ENCODE measurements around the gene UCP2. TPM values are rescaled to one million over a fixed set of nuclear protein-coding genes. Genes with fewer than 3 reads are reported as not detected.
A peak's percentile ranks its signal among the peaks of the same experiment; 100 is the strongest.

The UCP2 gene
- total and polyA plus RNA-seq, 9 of the 15 experiments (the other 6 are each of a cell fraction or from before 2014, with no cell fraction given) = 19.2 to 216 (median 87.9) TPM

DNA sequence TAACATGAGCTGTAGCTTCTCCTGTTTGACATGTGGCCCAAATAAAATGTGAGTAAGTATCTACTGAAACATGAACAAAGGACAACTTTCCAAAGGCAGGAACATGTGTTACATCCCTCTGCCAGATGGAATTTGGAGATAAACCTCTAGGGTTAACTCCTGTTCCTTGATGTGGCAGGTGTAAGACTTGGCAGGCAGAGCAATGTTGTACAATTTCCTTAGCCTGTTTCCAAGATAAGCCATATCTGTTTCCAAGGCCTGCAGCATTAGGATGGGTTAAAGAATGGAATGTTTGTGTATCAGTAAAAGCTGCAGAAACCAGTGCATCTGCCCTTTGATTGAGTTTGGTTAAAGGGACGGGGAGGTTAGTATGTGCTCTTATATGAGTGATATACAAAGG lies 40.6 kb downstream of the UCP2 start (continued):
- TF ChIP-seq, protein P1, sequence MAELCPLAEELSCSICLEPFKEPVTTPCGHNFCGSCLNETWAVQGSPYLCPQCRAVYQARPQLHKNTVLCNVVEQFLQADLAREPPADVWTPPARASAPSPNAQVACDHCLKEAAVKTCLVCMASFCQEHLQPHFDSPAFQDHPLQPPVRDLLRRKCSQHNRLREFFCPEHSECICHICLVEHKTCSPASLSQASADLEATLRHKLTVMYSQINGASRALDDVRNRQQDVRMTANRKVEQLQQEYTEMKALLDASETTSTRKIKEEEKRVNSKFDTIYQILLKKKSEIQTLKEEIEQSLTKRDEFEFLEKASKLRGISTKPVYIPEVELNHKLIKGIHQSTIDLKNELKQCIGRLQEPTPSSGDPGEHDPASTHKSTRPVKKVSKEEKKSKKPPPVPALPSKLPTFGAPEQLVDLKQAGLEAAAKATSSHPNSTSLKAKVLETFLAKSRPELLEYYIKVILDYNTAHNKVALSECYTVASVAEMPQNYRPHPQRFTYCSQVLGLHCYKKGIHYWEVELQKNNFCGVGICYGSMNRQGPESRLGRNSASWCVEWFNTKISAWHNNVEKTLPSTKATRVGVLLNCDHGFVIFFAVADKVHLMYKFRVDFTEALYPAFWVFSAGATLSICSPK (IDR thresholded peaks at IDR 0.05; ENCODE audit: borderline replicate concordance) = no peak
- TF ChIP-seq DMBX1 (CRISPR knock-in tag; IDR thresholded peaks at IDR 0.05; ENCODE audit: borderline replicate concordance) (peak; percentile 50; the same call in 1 of the 2 replicates), MTF1 (CRISPR knock-in tag; IDR thresholded peaks at IDR 0.05; ENCODE audit: borderline replicate concordance) (no peak), SETDB1 (IDR thresholded peaks at IDR 0.05; ENCODE audit: low read length) (no peak), PML (IDR thresholded peaks at IDR 0.05; ENCODE audit: low read length) (peak; percentile 66; the same call in 1 of the 2 replicates), KDM1A (IDR thresholded peaks at IDR 0.05) (peak; percentile 73 to 80), ZNF699 (CRISPR knock-in tag; IDR thresholded peaks at IDR 0.05; ENCODE audit: insufficient replicate concordance) (no peak), POLR3A (IDR thresholded peaks at IDR 0.05; ENCODE audit: borderline replicate concordance, extremely low read depth, insufficient read depth, insufficient read length) (no peak), CBFA2T2 (conservative IDR thresholded peaks at IDR 0.05) (peak; percentile 91), PTRF (tag; IDR thresholded peaks at IDR 0.05) (no peak), EGR1 (conservative IDR thresholded peaks at IDR 0.05) (no peak), RB1 (IDR thresholded peaks at IDR 0.05; ENCODE audit: low read depth) (no peak), RBM17 (IDR thresholded peaks at IDR 0.05; ENCODE audit: borderline replicate concordance, low read depth, low read length) (no peak)
- TF ChIP-seq, protein P2, sequence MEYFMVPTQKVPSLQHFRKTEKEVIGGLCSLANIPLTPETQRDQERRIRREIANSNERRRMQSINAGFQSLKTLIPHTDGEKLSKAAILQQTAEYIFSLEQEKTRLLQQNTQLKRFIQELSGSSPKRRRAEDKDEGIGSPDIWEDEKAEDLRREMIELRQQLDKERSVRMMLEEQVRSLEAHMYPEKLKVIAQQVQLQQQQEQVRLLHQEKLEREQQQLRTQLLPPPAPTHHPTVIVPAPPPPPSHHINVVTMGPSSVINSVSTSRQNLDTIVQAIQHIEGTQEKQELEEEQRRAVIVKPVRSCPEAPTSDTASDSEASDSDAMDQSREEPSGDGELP (CRISPR knock-in tag; IDR thresholded peaks at IDR 0.05; ENCODE audit: borderline replicate concordance) = no peak
- TF ChIP-seq, protein P3, sequence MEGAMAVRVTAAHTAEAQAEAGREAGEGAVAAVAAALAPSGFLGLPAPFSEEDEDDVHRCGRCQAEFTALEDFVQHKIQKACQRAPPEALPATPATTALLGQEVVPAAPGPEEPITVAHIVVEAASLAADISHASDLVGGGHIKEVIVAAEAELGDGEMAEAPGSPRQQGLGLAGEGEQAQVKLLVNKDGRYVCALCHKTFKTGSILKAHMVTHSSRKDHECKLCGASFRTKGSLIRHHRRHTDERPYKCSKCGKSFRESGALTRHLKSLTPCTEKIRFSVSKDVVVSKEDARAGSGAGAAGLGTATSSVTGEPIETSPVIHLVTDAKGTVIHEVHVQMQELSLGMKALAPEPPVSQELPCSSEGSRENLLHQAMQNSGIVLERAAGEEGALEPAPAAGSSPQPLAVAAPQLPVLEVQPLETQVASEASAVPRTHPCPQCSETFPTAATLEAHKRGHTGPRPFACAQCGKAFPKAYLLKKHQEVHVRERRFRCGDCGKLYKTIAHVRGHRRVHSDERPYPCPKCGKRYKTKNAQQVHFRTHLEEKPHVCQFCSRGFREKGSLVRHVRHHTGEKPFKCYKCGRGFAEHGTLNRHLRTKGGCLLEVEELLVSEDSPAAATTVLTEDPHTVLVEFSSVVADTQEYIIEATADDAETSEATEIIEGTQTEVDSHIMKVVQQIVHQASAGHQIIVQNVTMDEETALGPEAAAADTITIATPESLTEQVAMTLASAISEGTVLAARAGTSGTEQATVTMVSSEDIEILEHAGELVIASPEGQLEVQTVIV (CRISPR knock-in tag; IDR thresholded peaks at IDR 0.05; ENCODE audit: borderline replicate concordance) = no peak
- TF ChIP-seq, protein P4, sequence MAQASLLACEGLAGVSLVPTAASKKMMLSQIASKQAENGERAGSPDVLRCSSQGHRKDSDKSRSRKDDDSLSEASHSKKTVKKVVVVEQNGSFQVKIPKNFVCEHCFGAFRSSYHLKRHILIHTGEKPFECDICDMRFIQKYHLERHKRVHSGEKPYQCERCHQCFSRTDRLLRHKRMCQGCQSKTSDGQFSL (CRISPR knock-in tag; IDR thresholded peaks at IDR 0.05) = no peak
- TF ChIP-seq, protein P4 (tag; IDR thresholded peaks at IDR 0.05) = no peak
- TF ChIP-seq, protein P5, sequence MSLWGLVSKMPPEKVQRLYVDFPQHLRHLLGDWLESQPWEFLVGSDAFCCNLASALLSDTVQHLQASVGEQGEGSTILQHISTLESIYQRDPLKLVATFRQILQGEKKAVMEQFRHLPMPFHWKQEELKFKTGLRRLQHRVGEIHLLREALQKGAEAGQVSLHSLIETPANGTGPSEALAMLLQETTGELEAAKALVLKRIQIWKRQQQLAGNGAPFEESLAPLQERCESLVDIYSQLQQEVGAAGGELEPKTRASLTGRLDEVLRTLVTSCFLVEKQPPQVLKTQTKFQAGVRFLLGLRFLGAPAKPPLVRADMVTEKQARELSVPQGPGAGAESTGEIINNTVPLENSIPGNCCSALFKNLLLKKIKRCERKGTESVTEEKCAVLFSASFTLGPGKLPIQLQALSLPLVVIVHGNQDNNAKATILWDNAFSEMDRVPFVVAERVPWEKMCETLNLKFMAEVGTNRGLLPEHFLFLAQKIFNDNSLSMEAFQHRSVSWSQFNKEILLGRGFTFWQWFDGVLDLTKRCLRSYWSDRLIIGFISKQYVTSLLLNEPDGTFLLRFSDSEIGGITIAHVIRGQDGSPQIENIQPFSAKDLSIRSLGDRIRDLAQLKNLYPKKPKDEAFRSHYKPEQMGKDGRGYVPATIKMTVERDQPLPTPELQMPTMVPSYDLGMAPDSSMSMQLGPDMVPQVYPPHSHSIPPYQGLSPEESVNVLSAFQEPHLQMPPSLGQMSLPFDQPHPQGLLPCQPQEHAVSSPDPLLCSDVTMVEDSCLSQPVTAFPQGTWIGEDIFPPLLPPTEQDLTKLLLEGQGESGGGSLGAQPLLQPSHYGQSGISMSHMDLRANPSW (CRISPR knock-in tag; IDR thresholded peaks at IDR 0.05) = no peak

Measured in K562 (cell line).